Gastrocnemius medialis (tissue), 4 donors: ENCODE results near the gene KCNH8.

Experiments
- CTCF ChIP-seq, 5 experiments: fragments of 450-650 bp in 3 of 5; fragments of 200-600 bp in 2 of 5; sonication (generic) in 2 of 5; IDR thresholded peaks in 4 of 5; conservative IDR thresholded peaks in 1 of 5; 1 replicate in 4 of 5; 2 replicates in 1 of 5; pipeline ENCODE4 v1.5.1; 2016 to 2019; ENCODE audit warnings: antibody characterized with exemption in 5 of 5, mild to moderate bottlenecking in 3 of 5, moderate library complexity in 3 of 5
- POLR2A ChIP-seq, 2 donors: fragments of 450-650 bp; IDR thresholded peaks; one replicate each; pipeline ENCODE4 v1.6.1; 2017; ENCODE audit warnings: antibody characterized with exemption in 2 of 2, mild to moderate bottlenecking in 2 of 2, moderate library complexity in 2 of 2

GRCh38 chr3:19221081-19221480, 72.8 kb downstream of the KCNH8 start:
- TF ChIP-seq CTCF (IDR thresholded peaks at IDR 0.05 in 4 of 5, conservative IDR thresholded peaks at IDR 0.05 in 1 of 5) (no peak), POLR2A (IDR thresholded peaks at IDR 0.05) (no peak)
